ENCODE data around the gene CD248.

CD248 gene

DNA sequence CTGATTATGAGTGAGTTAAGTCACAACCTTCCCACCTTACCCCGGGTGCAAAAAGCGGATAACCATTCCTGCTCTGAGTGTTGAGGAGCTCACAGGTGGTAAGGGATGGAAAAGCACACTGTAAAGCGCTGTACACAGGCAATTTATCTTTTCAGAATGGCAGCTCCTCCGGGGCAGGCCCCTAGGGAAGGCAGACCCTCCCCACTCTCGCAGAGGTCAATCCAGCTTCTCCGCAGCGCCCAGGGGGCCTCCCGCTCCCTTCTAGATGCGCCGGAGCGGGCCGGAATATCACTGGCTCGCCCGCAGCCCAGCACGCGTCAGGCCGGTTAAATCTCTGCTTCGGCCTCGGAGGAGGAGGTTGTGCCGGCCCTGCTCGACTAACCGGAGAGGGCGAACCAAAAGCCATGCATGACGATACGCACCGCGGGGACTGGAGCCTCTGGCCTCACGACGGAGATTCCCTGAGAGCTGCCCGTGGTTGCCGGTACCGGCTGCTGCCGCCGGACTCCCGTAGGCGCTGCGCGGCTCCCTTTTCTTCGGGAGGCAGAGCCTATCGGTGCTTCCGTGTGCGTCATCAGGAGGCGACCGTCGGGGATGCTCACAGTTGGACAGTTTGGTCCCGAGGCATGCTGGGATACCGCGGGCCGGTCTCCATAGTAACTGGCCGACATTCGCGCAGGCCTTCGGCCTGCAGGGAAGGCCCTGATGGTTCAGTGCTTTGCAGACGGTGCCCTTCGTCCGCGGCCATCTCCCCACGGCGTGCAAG lies 27.9 kb upstream of the CD248 start, which contains the start of gene BRMS1 (continued):
- no peak for TF ChIP-seq ZNF169 (tag by site-specific recombination; IDR thresholded peaks at IDR 0.05)

DNA sequence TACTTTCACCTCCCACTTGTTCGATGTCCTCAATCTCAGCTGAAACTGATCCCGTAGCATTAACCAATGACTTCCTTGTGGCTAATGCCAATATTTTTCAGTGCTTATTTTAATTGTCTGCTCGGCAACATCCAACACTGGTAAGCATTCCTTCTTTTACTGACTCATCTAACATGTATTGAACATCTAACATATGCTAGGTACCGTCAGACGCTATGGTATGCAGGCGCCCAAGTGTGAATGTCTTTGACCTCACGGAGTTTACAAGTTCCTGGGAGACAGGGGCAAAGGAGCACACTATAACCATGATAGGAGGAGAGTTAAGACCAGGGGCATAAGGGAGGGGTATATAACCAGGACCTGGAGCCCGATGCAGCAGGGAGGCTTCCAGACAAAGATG lies 26.3 kb upstream of the CD248 start:
- no peaks in the 10 kb centered on the region for H3K4me1 ChIP-seq (ENCODE audit: control insufficient read depth, insufficient read depth, low read length)
- peaks cover 0 to 55% of the 10 kb centered on the region in 2 experiments; a peak in 2 of 3 replicates for H3K36me3 ChIP-seq (ENCODE audit: control insufficient read depth in 2 of 2, insufficient read depth in 1 of 2, low read length in 2 of 2)
- TF ChIP-seq GLI2 (tag by site-specific recombination; IDR thresholded peaks at IDR 0.05; ENCODE audit: borderline replicate concordance, low read depth) = no peak
- TF ChIP-seq ZNF2 (tag by site-specific recombination; IDR thresholded peaks at IDR 0.05) = no peak
- no peak for TF ChIP-seq ZNF350 (tag by site-specific recombination; IDR thresholded peaks at IDR 0.05)
- no peak for TF ChIP-seq ZNF138 (tag by site-specific recombination; IDR thresholded peaks at IDR 0.05; ENCODE audit: borderline replicate concordance)
- TF ChIP-seq ZNF132 (tag by site-specific recombination; IDR thresholded peaks at IDR 0.05; ENCODE audit: borderline replicate concordance) = no peak
- no peak for TF ChIP-seq SALL2 (tag by site-specific recombination; IDR thresholded peaks at IDR 0.05; ENCODE audit: borderline replicate concordance)
- TF ChIP-seq, protein P1, sequence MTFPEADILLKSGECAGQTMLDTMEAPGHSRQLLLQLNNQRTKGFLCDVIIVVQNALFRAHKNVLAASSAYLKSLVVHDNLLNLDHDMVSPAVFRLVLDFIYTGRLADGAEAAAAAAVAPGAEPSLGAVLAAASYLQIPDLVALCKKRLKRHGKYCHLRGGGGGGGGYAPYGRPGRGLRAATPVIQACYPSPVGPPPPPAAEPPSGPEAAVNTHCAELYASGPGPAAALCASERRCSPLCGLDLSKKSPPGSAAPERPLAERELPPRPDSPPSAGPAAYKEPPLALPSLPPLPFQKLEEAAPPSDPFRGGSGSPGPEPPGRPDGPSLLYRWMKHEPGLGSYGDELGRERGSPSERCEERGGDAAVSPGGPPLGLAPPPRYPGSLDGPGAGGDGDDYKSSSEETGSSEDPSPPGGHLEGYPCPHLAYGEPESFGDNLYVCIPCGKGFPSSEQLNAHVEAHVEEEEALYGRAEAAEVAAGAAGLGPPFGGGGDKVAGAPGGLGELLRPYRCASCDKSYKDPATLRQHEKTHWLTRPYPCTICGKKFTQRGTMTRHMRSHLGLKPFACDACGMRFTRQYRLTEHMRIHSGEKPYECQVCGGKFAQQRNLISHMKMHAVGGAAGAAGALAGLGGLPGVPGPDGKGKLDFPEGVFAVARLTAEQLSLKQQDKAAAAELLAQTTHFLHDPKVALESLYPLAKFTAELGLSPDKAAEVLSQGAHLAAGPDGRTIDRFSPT (tag by site-specific recombination; IDR thresholded peaks at IDR 0.05) = no peak
- TF ChIP-seq ZNF776 (tag by site-specific recombination; IDR thresholded peaks at IDR 0.05; ENCODE audit: borderline replicate concordance) = no peak
- TF ChIP-seq ZNF146 (tag by site-specific recombination; IDR thresholded peaks at IDR 0.05) = no peak
- TF ChIP-seq ZNF121 (tag by site-specific recombination; IDR thresholded peaks at IDR 0.05) = no peak
- TF ChIP-seq SP2 (tag by site-specific recombination; IDR thresholded peaks at IDR 0.05) = no peak
- TF ChIP-seq GLIS1 (tag by site-specific recombination; IDR thresholded peaks at IDR 0.05) = no peak
- no peak for TF ChIP-seq ZNF549 (tag by site-specific recombination; IDR thresholded peaks at IDR 0.05)
- TF ChIP-seq HOXC10 (CRISPR knock-in tag; IDR thresholded peaks at IDR 0.05) = no peak
- TF ChIP-seq, protein P2, sequence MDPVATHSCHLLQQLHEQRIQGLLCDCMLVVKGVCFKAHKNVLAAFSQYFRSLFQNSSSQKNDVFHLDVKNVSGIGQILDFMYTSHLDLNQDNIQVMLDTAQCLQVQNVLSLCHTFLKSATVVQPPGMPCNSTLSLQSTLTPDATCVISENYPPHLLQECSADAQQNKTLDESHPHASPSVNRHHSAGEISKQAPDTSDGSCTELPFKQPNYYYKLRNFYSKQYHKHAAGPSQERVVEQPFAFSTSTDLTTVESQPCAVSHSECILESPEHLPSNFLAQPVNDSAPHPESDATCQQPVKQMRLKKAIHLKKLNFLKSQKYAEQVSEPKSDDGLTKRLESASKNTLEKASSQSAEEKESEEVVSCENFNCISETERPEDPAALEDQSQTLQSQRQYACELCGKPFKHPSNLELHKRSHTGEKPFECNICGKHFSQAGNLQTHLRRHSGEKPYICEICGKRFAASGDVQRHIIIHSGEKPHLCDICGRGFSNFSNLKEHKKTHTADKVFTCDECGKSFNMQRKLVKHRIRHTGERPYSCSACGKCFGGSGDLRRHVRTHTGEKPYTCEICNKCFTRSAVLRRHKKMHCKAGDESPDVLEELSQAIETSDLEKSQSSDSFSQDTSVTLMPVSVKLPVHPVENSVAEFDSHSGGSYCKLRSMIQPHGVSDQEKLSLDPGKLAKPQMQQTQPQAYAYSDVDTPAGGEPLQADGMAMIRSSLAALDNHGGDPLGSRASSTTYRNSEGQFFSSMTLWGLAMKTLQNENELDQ (tag by site-specific recombination; IDR thresholded peaks at IDR 0.05; ENCODE audit: low read depth) = no peak
- TF ChIP-seq, protein P3, sequence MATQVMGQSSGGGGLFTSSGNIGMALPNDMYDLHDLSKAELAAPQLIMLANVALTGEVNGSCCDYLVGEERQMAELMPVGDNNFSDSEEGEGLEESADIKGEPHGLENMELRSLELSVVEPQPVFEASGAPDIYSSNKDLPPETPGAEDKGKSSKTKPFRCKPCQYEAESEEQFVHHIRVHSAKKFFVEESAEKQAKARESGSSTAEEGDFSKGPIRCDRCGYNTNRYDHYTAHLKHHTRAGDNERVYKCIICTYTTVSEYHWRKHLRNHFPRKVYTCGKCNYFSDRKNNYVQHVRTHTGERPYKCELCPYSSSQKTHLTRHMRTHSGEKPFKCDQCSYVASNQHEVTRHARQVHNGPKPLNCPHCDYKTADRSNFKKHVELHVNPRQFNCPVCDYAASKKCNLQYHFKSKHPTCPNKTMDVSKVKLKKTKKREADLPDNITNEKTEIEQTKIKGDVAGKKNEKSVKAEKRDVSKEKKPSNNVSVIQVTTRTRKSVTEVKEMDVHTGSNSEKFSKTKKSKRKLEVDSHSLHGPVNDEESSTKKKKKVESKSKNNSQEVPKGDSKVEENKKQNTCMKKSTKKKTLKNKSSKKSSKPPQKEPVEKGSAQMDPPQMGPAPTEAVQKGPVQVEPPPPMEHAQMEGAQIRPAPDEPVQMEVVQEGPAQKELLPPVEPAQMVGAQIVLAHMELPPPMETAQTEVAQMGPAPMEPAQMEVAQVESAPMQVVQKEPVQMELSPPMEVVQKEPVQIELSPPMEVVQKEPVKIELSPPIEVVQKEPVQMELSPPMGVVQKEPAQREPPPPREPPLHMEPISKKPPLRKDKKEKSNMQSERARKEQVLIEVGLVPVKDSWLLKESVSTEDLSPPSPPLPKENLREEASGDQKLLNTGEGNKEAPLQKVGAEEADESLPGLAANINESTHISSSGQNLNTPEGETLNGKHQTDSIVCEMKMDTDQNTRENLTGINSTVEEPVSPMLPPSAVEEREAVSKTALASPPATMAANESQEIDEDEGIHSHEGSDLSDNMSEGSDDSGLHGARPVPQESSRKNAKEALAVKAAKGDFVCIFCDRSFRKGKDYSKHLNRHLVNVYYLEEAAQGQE (tag by site-specific recombination; IDR thresholded peaks at IDR 0.05) = no peak
- CTCF ChIA-PET = interaction anchor here (0.8 to 3.8 kb wide), 2 partner anchors 13 to 31 kb away, joined by 3 to 28 read pairs; no protein-coding TSS in a partner anchor
- no peak overlapping the region for H3K4me3 ChIP-seq (ENCODE audit: low read depth, low read length)
- no peaks in the 10 kb centered on the region for H3K9me3 ChIP-seq (ENCODE audit: control insufficient read depth, insufficient read depth, low read depth, low read length)
- POLR2A ChIA-PET = interaction anchor here (4.3 kb wide), 1 partner anchor 31 kb away, joined by 18 read pairs; no protein-coding TSS in a partner anchor
- no peak overlapping the region for H3K27ac ChIP-seq (ENCODE audit: extremely low read depth, low read depth, low read length)
